Spleen (tissue), 11 donors: ENCODE data around the gene GAGE10. TPM values are rescaled to one million over a fixed set of nuclear protein-coding genes. Genes with fewer than 3 reads are reported as not detected.
"Not testable (repeated sequence)": the region's sequence is repeated elsewhere in the genome, so short reads cannot be mapped to it uniquely, and the experiment has no call there.

ENCODE experiments used
- DNase-seq: peaks from one replicate; pipeline ENCODE4 v3.0.0-alpha.2; 2020
- H3K27ac ChIP-seq, 8 donors: fragments of 200-600 bp; sonication (generic) in 7 of 8; 1 replicate in 4 of 8; 2 replicates in 4 of 8; pipeline versions ENCODE4 v1.5.0 to v1.8.0; 2016 to 2021; ENCODE audit warnings: inconsistent platforms in 4 of 8, mild to moderate bottlenecking in 4 of 8, moderate library complexity in 1 of 8
- H3K27me3 ChIP-seq, 7 donors: fragments of 200-600 bp; sonication (generic) in 6 of 7; replicated peaks in 1 of 7; 1 replicate in 4 of 7; 2 replicates in 3 of 7; pipeline versions ENCODE4 v1.5.0 to v1.8.0; 2016 to 2021; ENCODE audit warnings: inconsistent platforms in 3 of 7, mild to moderate bottlenecking in 1 of 7
- H3K36me3 ChIP-seq, 6 donors: fragments of 200-600 bp; sonication (generic) in 5 of 6; 1 replicate in 4 of 6; 2 replicates in 2 of 6; pipeline versions ENCODE4 v1.5.0 to v1.8.0; 2016 to 2021; ENCODE audit warnings: inconsistent platforms in 2 of 6
- H3K4me1 ChIP-seq, 6 donors: fragments of 200-600 bp; sonication (generic) in 5 of 6; 1 replicate in 3 of 6; 2 replicates in 3 of 6; pipeline versions ENCODE4 v1.5.0 to v1.8.0; 2016 to 2021; ENCODE audit warnings: inconsistent platforms in 3 of 6
- H3K4me3 ChIP-seq, 8 donors: fragments of 200-600 bp; sonication (generic) in 7 of 8; 1 replicate in 4 of 8; 2 replicates in 4 of 8; pipeline versions ENCODE4 v1.5.0 to v1.8.0; 2016 to 2021; ENCODE audit warnings: inconsistent platforms in 4 of 8, mild to moderate bottlenecking in 4 of 8, moderate library complexity in 2 of 8
- H3K9me3 ChIP-seq, 8 donors: fragments of 200-600 bp; sonication (generic) in 7 of 8; 1 replicate in 4 of 8; 2 replicates in 4 of 8; pipeline versions ENCODE4 v1.5.0 to v1.8.0; 2016 to 2021; ENCODE audit warnings: inconsistent platforms in 4 of 8
- WGBS, 5 donors: extraction: QIAGEN DNeasy Blood & Tissue Kit in 3 of 5; methylation state at CpG; one replicate each; pipeline versions ENCODE4 v1.1.5 to v1.1.7; 2013 to 2018; 5-methylcytosine and 5-hydroxymethylcytosine counted together
- intact Hi-C: fragments of 100-400 bp; cut with DNase I; formaldehyde crosslinking; loops from one replicate; pipeline ENCODE4 v1.15.0; 2023; ENCODE audit warnings: low total_unique reads
- polyA plus RNA-seq, 3 donors: library from polyadenylated mRNA; stranded (reverse); fragments of 200-250 nt; gene quantifications; one replicate each; pipeline ENCODE4 v1.2.1, GENCODE V29; 2013
- total RNA-seq, 7 donors: library from RNA; depleted of rRNA in 3 of 7; stranded (reverse); fragments of >200 nt in 3 of 7; fragmentation: NEBNext Ultra II Directional in 4 of 7; extraction: Animal tissue kit (Norgen Biotek cat#: 25700) in 4 of 7; gene quantifications; one replicate each; pipeline versions ENCODE4 v1.1.0 to v1.2.1, GENCODE V29; 2016 to 2021
- donor health status: healthy with polysubstance abuse.
- donor health status: DM: no; HTN: no; CAD: no; lungs with moderate emphysema.
- donor health status: DM: no; HTN: no; CAD: no.
- donor health status: Bipolar disorder and iron deficiency.
- donor health status: healthy.
- donor health status: DM: no; HTN: no; CAD: no.
- donor health status: DM: yes; HTN: yes; CAD: no.

Gene GAGE10
- total and polyA plus RNA-seq, 10 donors, result not detected

DNA sequence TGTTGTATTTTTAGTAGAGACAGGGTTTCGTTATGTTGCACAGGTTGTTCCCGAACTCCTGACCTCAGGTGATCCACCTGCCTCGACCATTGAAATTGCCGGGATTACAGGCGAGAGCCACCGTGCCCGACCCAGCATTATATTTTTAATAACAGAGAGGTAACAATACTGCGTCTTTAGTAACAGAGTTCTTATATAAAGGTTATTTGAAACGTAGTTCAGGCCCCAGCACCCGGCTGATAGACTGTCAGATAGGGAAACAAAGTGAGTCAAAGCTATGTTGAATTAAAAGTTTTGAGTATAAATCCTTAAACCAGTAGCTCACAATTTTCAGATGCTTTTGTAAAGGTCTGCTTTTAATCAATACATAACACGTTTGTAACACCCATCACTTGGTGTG is 42.7 kb downstream of the GAGE10 start:
- 84 to 91% (median 91%) methylated on average over 7 to 11 of the region's 11 CpGs for WGBS, 5 donors
- H3K9me3 ChIP-seq, H3K4me3 ChIP-seq, H3K27ac ChIP-seq, H3K27me3 ChIP-seq, H3K4me1 ChIP-seq, DNase-seq, intact Hi-C loops, H3K36me3 ChIP-seq: not testable (repeated sequence)

Other genes with a start within 250 kb of the GAGE10 start
- 1 to 10 TPM; 4.8 to 8.6 (median 7.1) TPM for gene CCDC120, start 244.6 kb upstream of the GAGE10 start, total RNA-seq
- 1 to 10 TPM; 1.1 to 2.5 (median 1.4) TPM for gene CCDC120, start 244.6 kb upstream of the GAGE10 start, polyA plus RNA-seq
- 10 to 100 TPM; 15.4 to 23.7 (median 18.9) TPM for gene PRAF2, start 229.6 kb upstream of the GAGE10 start, total RNA-seq
- gene PRAF2, start 229.6 kb upstream of the GAGE10 start, polyA plus RNA-seq, result 10 to 100 TPM; 15.9 to 17.9 (median 16.0) TPM
- 100 to 1,000 TPM in 1 of 7 donors, 10 to 100 TPM in 6; 59.3 to 123 (median 64.7) TPM for gene WDR45, start 223.8 kb upstream of the GAGE10 start, total RNA-seq
- gene WDR45, start 223.8 kb upstream of the GAGE10 start, polyA plus RNA-seq, result 100 to 1,000 TPM in 1 of 3 donors, 10 to 100 TPM in 2; 49.3 to 122 (median 95.4) TPM
- 10 to 100 TPM; 17.6 to 23.9 (median 19.2) TPM for gene GPKOW, start 179.9 kb upstream of the GAGE10 start, total RNA-seq
- 10 to 100 TPM in 2 of 3 donors, 1 to 10 TPM in 1; 8.7 to 15.3 (median 11.6) TPM for gene GPKOW, start 179.9 kb upstream of the GAGE10 start, polyA plus RNA-seq
- gene MAGIX, start 140.9 kb upstream of the GAGE10 start, total RNA-seq, result 1 to 10 TPM in 6 of 7 donors, under 1 TPM in 1; 0.89 to 4.3 (median 1.5) TPM
- gene MAGIX, start 140.9 kb upstream of the GAGE10 start, polyA plus RNA-seq, result 1 to 10 TPM in 2 of 3 donors, under 1 TPM in 1; 0.96 to 2.1 (median 1.3) TPM
- gene PLP2, start 131.7 kb upstream of the GAGE10 start, total RNA-seq, result 100 to 1,000 TPM in 1 of 7 donors, 10 to 100 TPM in 6; 30.2 to 100 (median 52.6) TPM
- gene PLP2, start 131.7 kb upstream of the GAGE10 start, polyA plus RNA-seq, result 10 to 100 TPM; 48.8 to 77.1 (median 57.4) TPM
- 10 to 100 TPM; 11.3 to 29.0 (median 15.2) TPM for gene PRICKLE3, start 117.3 kb upstream of the GAGE10 start, total RNA-seq
- 1 to 10 TPM; 3.2 to 6.2 (median 3.4) TPM for gene PRICKLE3, start 117.3 kb upstream of the GAGE10 start, polyA plus RNA-seq
- 1 to 10 TPM in 5 of 7 donors, under 1 TPM in 2; 0.52 to 3.6 (median 1.5) TPM for gene SYP, start 103.5 kb upstream of the GAGE10 start, total RNA-seq
- 1 to 10 TPM in 2 of 3 donors, under 1 TPM in 1; 0.48 to 2.1 (median 1.3) TPM for gene SYP, start 103.5 kb upstream of the GAGE10 start, polyA plus RNA-seq
- gene CACNA1F, start 70.3 kb upstream of the GAGE10 start, total RNA-seq, result 1 to 10 TPM in 5 of 7 donors, under 1 TPM in 2; 0.63 to 2.9 (median 1.2) TPM
- gene CACNA1F, start 70.3 kb upstream of the GAGE10 start, polyA plus RNA-seq, result under 1 TPM; 0.55 to 0.67 (median 0.61) TPM
- gene CCDC22, start 68.2 kb upstream of the GAGE10 start, total RNA-seq, result 10 to 100 TPM; 18.9 to 26.4 (median 21.4) TPM
- gene CCDC22, start 68.2 kb upstream of the GAGE10 start, polyA plus RNA-seq, result 10 to 100 TPM; 14.9 to 19.9 (median 19.7) TPM
- gene FOXP3, start 38.9 kb upstream of the GAGE10 start, total RNA-seq, result 1 to 10 TPM in 4 of 7 donors, under 1 TPM in 3; 0.26 to 3.9 (median 1.8) TPM
- gene FOXP3, start 38.9 kb upstream of the GAGE10 start, polyA plus RNA-seq, result 1 to 10 TPM in 2 of 3 donors, under 1 TPM in 1; 0.58 to 1.2 (median 1.1) TPM
- 1 to 10 TPM; 5.1 to 8.9 (median 6.3) TPM for gene PPP1R3F, start 33.9 kb upstream of the GAGE10 start, total RNA-seq
- 1 to 10 TPM; 2.2 to 3.8 (median 3.0) TPM for gene PPP1R3F, start 33.9 kb upstream of the GAGE10 start, polyA plus RNA-seq
- gene GAGE12J, start 18.4 kb downstream of the GAGE10 start, total RNA-seq, result not detected
- not detected for gene GAGE12J, start 18.4 kb downstream of the GAGE10 start, polyA plus RNA-seq
- not detected for gene GAGE13, start 27.9 kb downstream of the GAGE10 start, total RNA-seq
- not detected for gene GAGE13, start 27.9 kb downstream of the GAGE10 start, polyA plus RNA-seq
- not detected for gene GAGE12C, start 228.5 kb downstream of the GAGE10 start, total RNA-seq
- not detected for gene GAGE12C, start 228.5 kb downstream of the GAGE10 start, polyA plus RNA-seq
- gene GAGE12D, start 238.1 kb downstream of the GAGE10 start, total RNA-seq, result not detected
- gene GAGE12D, start 238.1 kb downstream of the GAGE10 start, polyA plus RNA-seq, result not detected
- gene GAGE12E, start 247.6 kb downstream of the GAGE10 start, total RNA-seq, result not detected
- not detected for gene GAGE12E, start 247.6 kb downstream of the GAGE10 start, polyA plus RNA-seq